ENCODE measurements around the gene RIMBP2.

GRCh38 chr12:130649101-130650045 is 66.7 kb downstream of the RIMBP2 start:
- TF ChIP-seq POLR2AphosphoS5 (IDR thresholded peaks at IDR 0.05; ENCODE audit: low read depth, low read length) (no peak), REST (IDR thresholded peaks at IDR 0.05; ENCODE audit: insufficient read depth in 1 of 2, low read depth in 2 of 2, low read length in 2 of 2) (no peak), TAF1 (IDR thresholded peaks at IDR 0.05; ENCODE audit: borderline replicate concordance, insufficient read depth, low read length) (no peak)

All from PFSK-1 (cell line).